ENCODE measurements around the gene SPATA20. TPM values are rescaled to one million over a fixed set of nuclear protein-coding genes. Genes with fewer than 3 reads are reported as not detected.

Gene SPATA20
- total and polyA plus RNA-seq, 2 donors (not counting 3 experiments of a cell fraction or from before 2014, with no cell fraction given): 42.3 to 51.5 TPM

GRCh38 chr17:50519141-50519834, 27.7 kb upstream of the SPATA20 start:
- peak; percentile 86 for TF ChIP-seq GATA2 (IDR thresholded peaks at IDR 0.05; ENCODE audit: insufficient read depth, insufficient read length, low read depth, low read length)
- TF ChIP-seq MAX (IDR thresholded peaks at IDR 0.05; ENCODE audit: insufficient read depth, insufficient read length): no peak
- Histone ChIP-seq H3K79me2 (ENCODE audit: control insufficient read depth, insufficient read depth, low read length) (no peaks in the 10 kb centered on the region), H3K4me1 (ENCODE audit: control insufficient read depth, extremely low read depth, insufficient read depth, low read length) (peaks cover 9% of the 10 kb centered on the region), H3K9me1 (replicated peaks; ENCODE audit: control insufficient read depth, extremely low read depth, insufficient read depth, low read length) (no peaks in the 10 kb centered on the region), H4K20me1 (replicated peaks; ENCODE audit: control insufficient read depth, extremely low read depth, insufficient read depth, low read length) (no peaks in the 10 kb centered on the region), H3K36me3 (ENCODE audit: control insufficient read depth in 2 of 2, extremely low read depth in 1 of 2, insufficient read depth in 2 of 2, low read length in 2 of 2) (no peaks in the 10 kb centered on the region), H3K27ac (ENCODE audit: insufficient read depth, low read depth, low read length) (no peak overlapping the region), H3K4me3 (replicated peaks in 1 of 3; ENCODE audit: insufficient read depth in 1 of 3, low read depth in 1 of 3, low read length in 3 of 3) (no peak overlapping the region), H3K27me3 (ENCODE audit: control insufficient read depth in 2 of 2, insufficient read depth in 2 of 2, low read length in 2 of 2) (no peaks in the 10 kb centered on the region), H3K9me3 (replicated peaks; ENCODE audit: control insufficient read depth, insufficient read depth, low read length) (no peaks in the 10 kb centered on the region), H2AFZ (ENCODE audit: low read depth, low read length) (no peak overlapping the region), H3K9ac (replicated peaks; ENCODE audit: extremely low read depth, insufficient read depth, low read length) (no peak overlapping the region), H3K4me2 (ENCODE audit: insufficient read depth, low read length) (no peak overlapping the region)
- FAIRE-seq (peak; percentile 48), DNase-seq (ENCODE audit: low read depth, low spot score) (no peak)
- dilution Hi-C loops (cut with MboI; ENCODE audit: extremely low pct_ligation_motif_present, low sequenced_read_pairs) (no loop called here), intact Hi-C loops (cut with micrococcal nuclease) (no loop called here)
- BruUV-seq (replicated peaks): no TSS peak
- ChIA-PET CTCF (interaction anchor here (0.8 to 1.2 kb wide), 4 partner anchors 13 to 264 kb away, joined by 3 to 4 read pairs (median 3); no protein-coding TSS in a partner anchor), POLR2A (no interaction called here)

GRCh38 chr17:50520483-50520882, 26.5 kb upstream of the SPATA20 start:
- peaks cover 9% of the 10 kb centered on the region for H3K4me1 ChIP-seq (ENCODE audit: control insufficient read depth, extremely low read depth, insufficient read depth, low read length)
- H4K20me1 ChIP-seq (replicated peaks; ENCODE audit: control insufficient read depth, extremely low read depth, insufficient read depth, low read length): no peaks in the 10 kb centered on the region
- ChIA-PET POLR2A (no interaction called here), CTCF (interaction anchor here (0.9 to 1.2 kb wide), 3 partner anchors 9 to 262 kb away, joined by 3 to 4 read pairs (median 4); no protein-coding TSS in a partner anchor)
- H3K9me1 ChIP-seq (replicated peaks; ENCODE audit: control insufficient read depth, extremely low read depth, insufficient read depth, low read length): no peaks in the 10 kb centered on the region
- dilution Hi-C loops (cut with MboI; ENCODE audit: extremely low pct_ligation_motif_present, low sequenced_read_pairs) (no loop called here), intact Hi-C loops (cut with micrococcal nuclease) (no loop called here)
- TF ChIP-seq EZH2 (IDR thresholded peaks at IDR 0.05; ENCODE audit: borderline replicate concordance, low read depth, low read length, severe bottlenecking) (no peak), JUN (IDR thresholded peaks at IDR 0.05; ENCODE audit: borderline replicate concordance, insufficient read depth, insufficient read length, low read depth) (no peak), MYC (IDR thresholded peaks at IDR 0.05; ENCODE audit: low read depth, low read length) (no peak), MAX (IDR thresholded peaks at IDR 0.05; ENCODE audit: insufficient read depth, insufficient read length) (no peak), FOS (IDR thresholded peaks at IDR 0.05; ENCODE audit: borderline replicate concordance, insufficient read depth, low read length) (no peak)
- H3K4me2 ChIP-seq (ENCODE audit: insufficient read depth, low read length): no peak overlapping the region
- H3K27ac ChIP-seq (ENCODE audit: insufficient read depth, low read depth, low read length): no peak overlapping the region
- no peaks in the 10 kb centered on the region for H3K27me3 ChIP-seq (ENCODE audit: control insufficient read depth in 2 of 2, insufficient read depth in 2 of 2, low read length in 2 of 2)
- FAIRE-seq: no peak
- no peak for DNase-seq (ENCODE audit: low read depth, low spot score)
- no peak overlapping the region for H3K4me3 ChIP-seq (replicated peaks in 1 of 3; ENCODE audit: insufficient read depth in 1 of 3, low read depth in 1 of 3, low read length in 3 of 3)
- H3K36me3 ChIP-seq (ENCODE audit: control insufficient read depth in 2 of 2, extremely low read depth in 1 of 2, insufficient read depth in 2 of 2, low read length in 2 of 2): no peaks in the 10 kb centered on the region
- no peak overlapping the region for H2AFZ ChIP-seq (ENCODE audit: low read depth, low read length)
- no peaks in the 10 kb centered on the region for H3K9me3 ChIP-seq (replicated peaks; ENCODE audit: control insufficient read depth, insufficient read depth, low read length)
- H3K79me2 ChIP-seq (ENCODE audit: control insufficient read depth, insufficient read depth, low read length): no peaks in the 10 kb centered on the region
- no peak overlapping the region for H3K9ac ChIP-seq (replicated peaks; ENCODE audit: extremely low read depth, insufficient read depth, low read length)
- no TSS peak for BruUV-seq (replicated peaks)

All from endothelial cell of umbilical vein (primary cell).